ENCODE measurements around the gene IL1R1. TPM values are rescaled to one million over a fixed set of nuclear protein-coding genes. Genes with fewer than 3 reads are reported as not detected.

Gene IL1R1
- total and polyA plus RNA-seq, 11 donors: 10.9 to 49.0 (median 19.6) TPM

DNA sequence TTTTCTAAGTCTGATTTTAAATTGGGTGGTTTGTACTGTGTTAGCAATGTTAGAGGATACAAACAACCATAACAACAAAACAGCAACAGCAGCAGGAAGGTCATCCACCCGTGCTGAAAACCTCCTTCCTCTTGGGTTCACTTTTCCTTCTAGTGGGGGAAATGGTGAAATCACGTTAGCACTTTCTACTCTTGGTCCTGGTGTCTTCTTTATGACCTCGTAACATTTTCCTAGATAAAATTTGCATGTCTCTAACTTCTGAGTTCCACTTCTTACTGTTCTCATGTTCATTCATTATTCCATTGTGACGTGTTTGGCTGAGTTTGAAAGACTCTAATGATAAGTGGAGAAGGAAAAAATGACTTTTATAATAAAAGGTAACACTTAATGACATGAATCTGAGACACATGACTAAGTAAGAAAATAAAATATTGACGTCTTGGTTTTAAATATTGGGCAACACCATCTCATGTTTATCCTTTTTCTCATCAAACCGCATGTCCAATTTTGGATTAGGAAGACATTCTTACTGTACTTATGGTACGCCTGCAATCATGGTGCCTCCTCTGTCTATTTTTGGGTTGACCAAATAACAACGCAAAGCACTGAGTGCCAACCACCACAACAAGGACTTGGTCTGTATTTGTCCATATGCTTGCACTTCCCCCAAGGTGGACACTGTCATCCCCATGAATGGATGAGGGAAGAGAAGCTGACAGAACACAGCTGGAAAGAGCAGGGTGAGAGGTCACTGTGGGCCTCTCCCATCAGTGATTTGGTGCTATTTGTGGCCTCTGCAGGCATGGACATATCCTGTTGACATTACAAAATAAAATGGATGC, 25.7 kb upstream of the IL1R1 start:
- Histone ChIP-seq H3K9me3 (peaks cover 0 to 3% (median 0%) of the 10 kb centered on the region in 12 donors), H3K4me3 (no peak overlapping the region), H3K27ac (peak overlapping the region in 5 of 12 donors; percentile 7 to 28 (median 17)), H3K4me1 (peaks cover 0 to 41% (median 8%) of the 10 kb centered on the region in 12 donors), H3K27me3 (no peaks in the 10 kb centered on the region), H3K36me3 (no peaks in the 10 kb centered on the region)
- DNase-seq (peak in 3 of 5 donors; percentile 35 to 53 (median 47)), ATAC-seq (peak; percentile 52 to 76 (median 64))
- intact Hi-C loops (cut with DNase I): no loop called here
- 53 to 70% (median 57%) methylated on average over 8 of the region's 8 CpGs for WGBS, 4 donors
- TF ChIP-seq, protein P1, sequence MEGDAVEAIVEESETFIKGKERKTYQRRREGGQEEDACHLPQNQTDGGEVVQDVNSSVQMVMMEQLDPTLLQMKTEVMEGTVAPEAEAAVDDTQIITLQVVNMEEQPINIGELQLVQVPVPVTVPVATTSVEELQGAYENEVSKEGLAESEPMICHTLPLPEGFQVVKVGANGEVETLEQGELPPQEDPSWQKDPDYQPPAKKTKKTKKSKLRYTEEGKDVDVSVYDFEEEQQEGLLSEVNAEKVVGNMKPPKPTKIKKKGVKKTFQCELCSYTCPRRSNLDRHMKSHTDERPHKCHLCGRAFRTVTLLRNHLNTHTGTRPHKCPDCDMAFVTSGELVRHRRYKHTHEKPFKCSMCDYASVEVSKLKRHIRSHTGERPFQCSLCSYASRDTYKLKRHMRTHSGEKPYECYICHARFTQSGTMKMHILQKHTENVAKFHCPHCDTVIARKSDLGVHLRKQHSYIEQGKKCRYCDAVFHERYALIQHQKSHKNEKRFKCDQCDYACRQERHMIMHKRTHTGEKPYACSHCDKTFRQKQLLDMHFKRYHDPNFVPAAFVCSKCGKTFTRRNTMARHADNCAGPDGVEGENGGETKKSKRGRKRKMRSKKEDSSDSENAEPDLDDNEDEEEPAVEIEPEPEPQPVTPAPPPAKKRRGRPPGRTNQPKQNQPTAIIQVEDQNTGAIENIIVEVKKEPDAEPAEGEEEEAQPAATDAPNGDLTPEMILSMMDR (IDR thresholded peaks at IDR 0.05): no peak
- no peak for TF ChIP-seq POLR2A (IDR thresholded peaks at IDR 0.05)

DNA sequence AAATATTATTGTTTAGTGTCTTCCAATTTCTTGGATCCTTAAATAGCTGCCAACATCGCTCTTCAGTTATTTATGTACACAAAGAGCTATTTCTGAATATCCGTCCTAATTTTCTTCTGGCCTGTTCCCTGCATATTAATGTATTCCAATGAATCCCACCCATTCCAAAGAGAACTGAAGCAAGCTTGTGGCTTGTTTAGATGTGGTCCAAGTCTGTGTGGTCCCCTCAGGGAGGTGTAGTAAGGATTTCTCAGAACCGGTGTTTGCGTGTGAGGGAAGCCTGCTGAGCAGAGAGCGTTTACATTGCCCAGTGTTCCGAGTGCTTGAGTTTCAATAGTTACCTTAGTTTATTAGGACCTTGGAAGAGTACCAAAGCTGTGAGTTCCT, 25.1 kb upstream of the IL1R1 start:
- DNase-seq: no peak
- H3K27me3 ChIP-seq: no peaks in the 10 kb centered on the region
- no peak overlapping the region for H3K4me3 ChIP-seq
- no peaks in the 10 kb centered on the region for H3K36me3 ChIP-seq
- H3K4me1 ChIP-seq: peaks cover 0 to 42% (median 8%) of the 10 kb centered on the region in 12 donors
- intact Hi-C loops (cut with DNase I): no loop called here
- peaks cover 0 to 3% (median 0%) of the 10 kb centered on the region in 12 donors for H3K9me3 ChIP-seq
- H3K27ac ChIP-seq: peak overlapping the region in 8 of 12 donors; percentile 1 to 42 (median 10)
- 47 to 67% (median 54%) methylated on average over 6 of the region's 6 CpGs for WGBS, 4 donors
- no peak for TF ChIP-seq POLR2A (IDR thresholded peaks at IDR 0.05)
- TF ChIP-seq, protein P1 (IDR thresholded peaks at IDR 0.05): no peak
- ATAC-seq: peak in 2 of 4 donors; percentile 30 to 43

DNA sequence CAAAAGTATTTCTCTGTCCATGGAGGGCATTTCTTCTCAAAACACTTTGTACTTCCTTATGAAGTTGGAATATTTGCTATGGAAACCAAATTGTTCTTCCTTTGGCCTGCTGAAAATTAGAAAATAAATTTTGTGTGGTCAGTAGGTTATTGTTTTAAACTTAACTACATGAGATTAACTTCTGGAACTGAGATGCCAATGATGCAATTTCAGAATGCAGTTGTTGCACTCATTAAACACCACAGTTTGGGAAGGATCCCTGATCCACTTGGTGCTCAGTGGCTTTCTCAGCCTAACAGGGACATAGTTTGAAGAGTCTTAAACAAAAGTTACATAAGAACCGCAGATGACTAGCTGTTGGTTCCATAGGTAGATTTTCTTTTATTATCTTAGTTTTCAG, 23.3 kb upstream of the IL1R1 start:
- no peak for DNase-seq
- 95 to 99% (median 97%) methylated on average over 1 of the region's 1 CpG for WGBS, 4 donors
- ATAC-seq: no peak
- no peaks in the 10 kb centered on the region for H3K9me3 ChIP-seq
- H3K27me3 ChIP-seq: no peaks in the 10 kb centered on the region
- no peaks in the 10 kb centered on the region for H3K36me3 ChIP-seq
- TF ChIP-seq, protein P1 (IDR thresholded peaks at IDR 0.05): no peak
- TF ChIP-seq POLR2A (IDR thresholded peaks at IDR 0.05): no peak
- peaks cover 0 to 42% (median 9%) of the 10 kb centered on the region in 12 donors for H3K4me1 ChIP-seq
- H3K4me3 ChIP-seq: no peak overlapping the region
- intact Hi-C loops (cut with DNase I): no loop called here
- no peak overlapping the region for H3K27ac ChIP-seq

DNA sequence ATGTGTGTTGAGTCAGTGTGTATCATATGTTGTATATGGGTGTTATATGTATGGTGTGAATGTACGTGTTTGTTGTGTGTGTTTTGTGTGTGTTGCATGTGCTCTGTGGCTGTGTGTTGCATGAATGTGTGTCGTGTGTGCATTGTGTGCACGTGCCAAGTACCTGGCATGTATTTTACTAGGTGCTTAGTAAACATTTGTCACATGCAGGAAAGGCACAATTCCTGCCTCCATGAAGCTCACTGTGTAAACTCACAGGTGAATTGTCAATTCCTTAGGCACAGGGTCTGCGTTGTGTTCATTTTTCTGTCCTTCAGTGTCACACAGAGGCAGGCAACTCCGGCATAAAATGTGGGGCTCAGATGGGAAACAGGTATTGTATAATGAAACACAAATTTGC, 22.3 kb upstream of the IL1R1 start:
- Histone ChIP-seq H3K4me1 (peaks cover 0 to 35% (median 9%) of the 10 kb centered on the region in 12 donors), H3K36me3 (no peaks in the 10 kb centered on the region), H3K27me3 (no peaks in the 10 kb centered on the region), H3K9me3 (no peaks in the 10 kb centered on the region), H3K27ac (no peak overlapping the region), H3K4me3 (no peak overlapping the region)
- TF ChIP-seq POLR2A (IDR thresholded peaks at IDR 0.05): no peak
- TF ChIP-seq, protein P1 (IDR thresholded peaks at IDR 0.05): no peak
- no peak for ATAC-seq
- no peak for DNase-seq
- intact Hi-C loops (cut with DNase I): no loop called here
- WGBS, 4 donors: 92 to 94% (median 93%) methylated on average over 5 of the region's 5 CpGs
